GM19239 (cell line): ENCODE results near the gene KRTAP5-4.
"Not testable (repeated sequence)": the region's sequence is repeated elsewhere in the genome, so short reads cannot be mapped to it uniquely, and the experiment has no call there.

Experiments
- DNase-seq: peaks from one replicate; pipeline ENCODE4 v3.0.0; 2011; ENCODE audit warnings: low spot score; ENCODE audit not compliant: insufficient read length
- FAIRE-seq: peaks from 2 replicates; lab custom pipeline; 2011; peaks lifted over from hg19 to GRCh38; lab: Jason Lieb, UNC

Gene KRTAP5-4

GRCh38 chr11:1575756-1576155 is 46.2 kb downstream of the KRTAP5-4 start:
- FAIRE-seq, DNase-seq: not testable (repeated sequence)

GRCh38 chr11:1574933-1575242 is 47.0 kb downstream of the KRTAP5-4 start:
- DNase-seq (no peak), FAIRE-seq (peak; percentile 31)

- DNase-seq, result peak; percentile 79
- FAIRE-seq, result peak; percentile 31
Observed at GRCh38 chr11:1574238-1574932, 47.6 kb downstream of the KRTAP5-4 start.

DNA sequence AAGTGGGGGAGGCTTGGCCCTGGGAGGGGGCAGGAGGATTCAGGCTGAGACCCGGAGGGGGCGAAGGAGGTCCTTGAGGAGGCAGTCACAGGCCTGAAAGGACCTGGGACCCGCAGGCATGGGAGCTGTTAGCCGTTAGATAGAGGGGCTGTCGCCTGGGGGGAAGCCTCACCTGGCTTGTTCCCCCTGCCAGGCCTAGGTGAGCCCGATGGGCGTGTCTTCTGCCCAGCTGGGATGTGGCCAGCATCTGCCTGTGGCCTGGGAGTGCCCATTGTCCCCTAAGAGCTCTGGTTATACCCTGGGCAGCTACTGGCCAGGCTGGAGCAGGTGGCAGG is 48.1 kb downstream of the KRTAP5-4 start:
- FAIRE-seq (no peak), DNase-seq (no peak)

DNA sequence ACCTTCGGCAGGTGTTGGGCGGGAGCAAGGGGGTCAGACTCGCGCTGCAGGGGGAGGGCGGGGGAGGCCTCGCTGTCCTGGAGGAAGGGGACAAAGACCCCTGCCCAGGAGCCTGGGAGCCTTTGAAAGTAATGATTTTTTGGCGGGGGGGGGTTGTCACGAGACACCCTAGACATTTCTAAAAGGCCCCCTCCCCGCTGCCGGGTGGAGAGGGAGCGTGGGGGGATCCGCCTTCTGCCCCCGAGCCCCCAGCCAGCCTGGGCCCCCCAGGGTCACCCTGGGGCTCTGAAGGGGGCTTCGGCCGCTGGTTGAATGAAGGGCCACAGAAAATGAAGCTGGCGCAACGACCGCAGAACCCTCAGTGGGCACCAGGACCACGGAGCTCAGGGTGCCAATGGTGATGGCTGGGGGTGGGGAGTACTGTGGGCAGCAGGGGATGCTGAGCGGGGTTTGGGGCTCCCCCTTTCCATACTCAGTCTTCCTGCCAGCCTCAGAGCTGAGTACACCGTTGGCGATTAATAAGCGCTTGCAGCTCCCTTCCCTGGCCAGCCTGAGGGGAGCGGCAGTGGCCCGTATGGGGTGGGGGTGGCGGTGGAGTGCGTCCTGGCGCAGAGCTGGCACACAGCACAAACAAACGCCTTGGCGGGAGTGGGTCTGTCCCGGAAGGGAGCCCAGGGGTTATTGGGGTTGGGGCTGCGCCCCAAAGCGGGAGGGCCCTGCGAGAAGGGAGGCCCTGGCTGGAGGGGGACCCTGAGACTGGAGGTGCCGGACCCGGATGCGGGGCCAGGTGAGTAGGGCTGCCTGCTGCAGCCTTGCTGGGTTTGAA is 48.6 kb downstream of the KRTAP5-4 start:
- FAIRE-seq (no peak), DNase-seq (peak; percentile 14)

DNA sequence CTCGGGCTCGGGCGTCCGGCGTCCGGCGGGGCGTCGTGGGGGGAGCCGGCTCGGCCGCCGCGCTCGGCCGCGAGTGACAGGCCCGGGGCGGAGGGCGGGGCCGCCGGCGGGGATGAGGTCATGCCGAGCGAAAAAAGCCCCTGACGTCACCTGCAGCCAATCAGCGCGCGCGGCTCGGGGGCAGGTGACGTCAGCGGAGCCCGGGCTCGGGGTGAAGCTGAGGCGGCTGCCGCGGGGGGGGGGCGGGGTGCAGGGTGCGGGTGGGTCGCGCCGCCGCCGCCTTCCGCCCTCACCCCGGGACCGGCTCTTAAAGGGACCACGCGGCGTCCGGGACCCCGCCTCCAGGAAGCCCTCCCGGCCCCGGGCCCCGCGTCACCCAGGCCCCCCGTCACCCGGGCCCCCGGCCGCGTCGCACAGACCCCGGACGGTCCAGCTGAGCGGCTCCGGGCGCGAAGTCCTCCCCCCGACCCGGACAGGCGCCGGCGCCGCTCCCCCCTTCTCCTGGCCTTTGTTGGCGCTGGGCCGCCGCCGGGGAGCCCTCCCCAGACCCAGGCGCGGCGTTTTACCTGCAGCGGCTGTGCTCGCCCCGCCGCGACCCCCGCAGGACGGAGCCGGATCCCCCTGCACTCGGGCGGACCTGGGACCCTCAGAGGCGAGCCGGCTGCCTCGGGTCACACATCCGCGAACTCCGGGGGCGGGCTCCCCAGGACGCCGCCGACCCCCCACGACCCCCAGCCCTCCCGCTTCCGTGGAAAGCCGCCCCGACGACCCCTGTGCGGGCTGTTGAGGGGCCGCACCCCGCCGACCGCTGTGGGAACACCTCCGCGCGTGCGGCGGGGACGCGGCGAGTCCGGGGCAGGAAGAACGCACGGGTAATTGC is 49.5 kb downstream of the KRTAP5-4 start, which contains the start of gene DUSP8:
Gene DUSP8, minus strand, starts transcription at position 75 of the 880 bp plus-strand sequence. CDS start 6,445 bp downstream, outside the sequence.
- DNase-seq (peak; percentile 97), FAIRE-seq (no peak)

DNA sequence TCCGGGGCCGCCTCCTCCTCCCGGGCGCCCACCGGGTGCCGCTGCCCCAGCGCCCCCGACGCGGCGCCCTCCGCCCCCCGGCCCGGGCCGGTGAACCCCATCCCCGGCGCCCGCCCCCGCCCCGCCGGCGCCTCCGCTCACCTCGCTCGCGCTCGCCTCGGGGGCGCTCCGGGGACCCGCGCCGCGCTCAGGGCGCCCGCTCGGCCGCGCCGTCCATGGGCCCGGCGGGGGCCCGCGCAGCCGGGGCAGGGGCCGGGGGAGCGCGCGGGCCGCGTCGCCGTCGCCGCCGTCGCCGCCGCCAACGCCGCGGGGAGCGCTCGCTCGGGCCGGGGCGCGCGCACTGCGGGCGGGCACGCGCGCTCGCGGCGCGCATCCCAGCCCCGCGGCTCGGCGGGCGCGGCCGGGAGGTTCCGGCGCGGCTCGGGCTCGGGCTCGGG is 50.2 kb downstream of the KRTAP5-4 start:
- FAIRE-seq (no peak), DNase-seq (no peak)
